Heart left ventricle (tissue), 16 donors: ENCODE data around the gene C1orf21. TPM values are rescaled to one million over a fixed set of nuclear protein-coding genes. Genes with fewer than 3 reads are reported as not detected.

Source experiments
- ATAC-seq, 4 donors: fragments of 200-7000 bp; cut with Tn5 transposase; one replicate each; pipeline ENCODE4 v1.9.1; 2020 to 2022; ENCODE audit warnings: moderate library complexity in 4 of 4, mild to moderate bottlenecking in 3 of 4, moderate number of reproducible peaks in 1 of 4
- DNase-seq, 5 donors: peaks; one replicate each; pipeline ENCODE4 v3.0.0-alpha.2; 2020
- H3K27ac ChIP-seq, 12 donors: fragments of 200-600 bp; sonication (generic) in 4 of 12; one replicate each; pipeline versions ENCODE4 v1.5.0 to v1.8.0; 2016 to 2022; ENCODE audit warnings: mild to moderate bottlenecking in 2 of 12
- H3K27me3 ChIP-seq, 9 donors: fragments of 200-600 bp; sonication (generic) in 2 of 9; one replicate each; pipeline versions ENCODE4 v1.5.1 to v1.8.0; 2016 to 2022; ENCODE audit warnings: mild to moderate bottlenecking in 3 of 9
- H3K36me3 ChIP-seq, 9 donors: fragments of 200-600 bp; sonication (generic) in 2 of 9; one replicate each; pipeline versions ENCODE4 v1.5.0 to v1.8.0; 2018 to 2022; ENCODE audit warnings: mild to moderate bottlenecking in 2 of 9
- H3K4me1 ChIP-seq, 12 donors: fragments of 200-600 bp; sonication (generic) in 4 of 12; one replicate each; pipeline versions ENCODE4 v1.5.0 to v1.8.0; 2016 to 2022; ENCODE audit warnings: mild to moderate bottlenecking in 3 of 12
- H3K4me3 ChIP-seq, 12 donors: fragments of 200-600 bp; sonication (generic) in 4 of 12; one replicate each; pipeline versions ENCODE4 v1.5.0 to v1.8.0; 2017 to 2022; ENCODE audit warnings: mild to moderate bottlenecking in 9 of 12, moderate library complexity in 4 of 12
- H3K9me3 ChIP-seq, 12 donors: fragments of 200-600 bp; sonication (generic) in 4 of 12; one replicate each; pipeline versions ENCODE4 v1.5.0 to v1.8.0; 2016 to 2022; ENCODE audit warnings: mild to moderate bottlenecking in 1 of 12
- POLR2A ChIP-seq, 2 donors: fragments of 450-650 bp; IDR thresholded peaks; one replicate each; pipeline ENCODE4 v1.6.1; 2017; ENCODE audit warnings: antibody characterized with exemption in 2 of 2, mild to moderate bottlenecking in 2 of 2, moderate library complexity in 2 of 2
- whole genome bisulfite sequencing, 4 donors: extraction: QIAGEN DNeasy Blood & Tissue Kit in 2 of 4; methylation state at CpG; one replicate each; pipeline versions ENCODE4 v1.1.5 to v1.1.7; 2013 to 2018; 5-methylcytosine and 5-hydroxymethylcytosine counted together
- intact Hi-C, 10 donors: fragments of 100-400 bp; cut with DNase I; formaldehyde crosslinking; loops; one replicate each; pipeline versions ENCODE4 v1.11.1 to v1.14.2; 2022
- polyA plus RNA-seq, 2 donors: library from polyadenylated mRNA; stranded (reverse); fragments of 200-250 nt; gene quantifications; one replicate each; pipeline ENCODE4 v1.2.3, GENCODE V29; 2013
- total RNA-seq, 9 donors: library from RNA; depleted of rRNA in 2 of 9; stranded (reverse); fragments of >200 nt in 2 of 9; fragmentation: NEBNext Ultra II Directional in 3 of 9; extraction: Animal tissue kit (Norgen Biotek cat#: 25700) in 3 of 9; gene quantifications; one replicate each; pipeline versions ENCODE4 v1.1.0 to v1.2.4, GENCODE V29; 2016 to 2023
- TF ChIP-seq, protein P1 (sequence below), 12 donors: fragments of 200-600 bp; sonication (generic) in 4 of 12; IDR thresholded peaks; one replicate each; pipeline versions ENCODE4 v1.5.0 to v1.8.0; 2018 to 2022; ENCODE audit warnings: antibody characterized with exemption in 12 of 12, mild to moderate bottlenecking in 5 of 12
- donor health status: ischemic (EF 13 %, LVEDD 7.1; RV severe dilation, severe dysfunction).
- donor health status: healthy with polysubstance abuse.
- donor health status: DM: no; HTN: yes; CAD: no.
- donor health status: DM: no; HTN: no; CAD: no.
- donor health status: ischemic (EF 25% LVEDD 6.9; RV normal size, moderate dysfunction).
- donor health status: ischemic (EF 25% LVEDD 5.7; RV mildly dilated, moderate dysfunction).
- donor health status: healthy.
- donor health status: DM: yes; HTN: yes; CAD: no.
- donor health status: ischemic (EF 35%, LVEDD 5.7; RV mildly dilated, moderate dysfunction).
- donor health status: nonischemic (EF 11% LVEDD 7.7; RV severe dilation, severe dysfunction).
- donor health status: DM: yes; HTN: yes; CAD: no.
- donor health status: PGD.
- donor health status: ischemic (EF 29% LVEDD 5.4; RV normal size, mild dysfunction).
- donor health status: nonischemic (EF 23%, LVEDD 6.1; RV moderate dilation, normal function).

Gene C1orf21
- total and polyA plus RNA-seq, 11 donors: 32.0 to 81.3 (median 68.4) TPM

DNA sequence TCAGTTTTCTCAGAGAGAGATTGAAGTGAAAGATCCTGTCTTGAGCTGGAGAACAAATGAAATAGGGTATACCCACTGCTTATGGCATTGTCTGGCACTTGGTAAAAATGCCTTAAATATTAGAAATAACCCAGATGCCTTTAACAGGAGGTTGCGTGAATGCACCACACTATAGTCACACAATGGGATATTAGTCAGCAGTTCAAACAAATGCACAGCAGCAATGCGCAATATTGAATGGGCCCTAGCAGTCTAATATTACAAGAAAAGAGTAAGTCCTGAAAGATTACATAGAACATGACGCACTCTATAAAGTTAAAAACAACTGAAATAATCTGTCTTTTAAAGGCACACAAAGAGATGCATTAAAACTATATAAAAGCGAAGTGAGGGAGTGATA lies 206.8 kb downstream of the C1orf21 start:
- H3K27me3 ChIP-seq: no peaks in the 10 kb centered on the region
- no peak overlapping the region for H3K4me3 ChIP-seq
- ATAC-seq (no peak), DNase-seq (no peak)
- H3K36me3 ChIP-seq: peaks cover 0 to 35% (median 6%) of the 10 kb centered on the region in 9 donors
- no peak for TF ChIP-seq POLR2A (IDR thresholded peaks at IDR 0.05)
- TF ChIP-seq, protein P1, sequence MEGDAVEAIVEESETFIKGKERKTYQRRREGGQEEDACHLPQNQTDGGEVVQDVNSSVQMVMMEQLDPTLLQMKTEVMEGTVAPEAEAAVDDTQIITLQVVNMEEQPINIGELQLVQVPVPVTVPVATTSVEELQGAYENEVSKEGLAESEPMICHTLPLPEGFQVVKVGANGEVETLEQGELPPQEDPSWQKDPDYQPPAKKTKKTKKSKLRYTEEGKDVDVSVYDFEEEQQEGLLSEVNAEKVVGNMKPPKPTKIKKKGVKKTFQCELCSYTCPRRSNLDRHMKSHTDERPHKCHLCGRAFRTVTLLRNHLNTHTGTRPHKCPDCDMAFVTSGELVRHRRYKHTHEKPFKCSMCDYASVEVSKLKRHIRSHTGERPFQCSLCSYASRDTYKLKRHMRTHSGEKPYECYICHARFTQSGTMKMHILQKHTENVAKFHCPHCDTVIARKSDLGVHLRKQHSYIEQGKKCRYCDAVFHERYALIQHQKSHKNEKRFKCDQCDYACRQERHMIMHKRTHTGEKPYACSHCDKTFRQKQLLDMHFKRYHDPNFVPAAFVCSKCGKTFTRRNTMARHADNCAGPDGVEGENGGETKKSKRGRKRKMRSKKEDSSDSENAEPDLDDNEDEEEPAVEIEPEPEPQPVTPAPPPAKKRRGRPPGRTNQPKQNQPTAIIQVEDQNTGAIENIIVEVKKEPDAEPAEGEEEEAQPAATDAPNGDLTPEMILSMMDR (IDR thresholded peaks at IDR 0.05): no peak
- peaks cover 0 to 27% (median 11%) of the 10 kb centered on the region in 12 donors for H3K4me1 ChIP-seq
- no peak overlapping the region for H3K27ac ChIP-seq
- no peaks in the 10 kb centered on the region for H3K9me3 ChIP-seq
- 84 to 97% (median 87%) methylated on average over 4 of the region's 4 CpGs for WGBS, 4 donors
- intact Hi-C loops: no loop called here

DNA sequence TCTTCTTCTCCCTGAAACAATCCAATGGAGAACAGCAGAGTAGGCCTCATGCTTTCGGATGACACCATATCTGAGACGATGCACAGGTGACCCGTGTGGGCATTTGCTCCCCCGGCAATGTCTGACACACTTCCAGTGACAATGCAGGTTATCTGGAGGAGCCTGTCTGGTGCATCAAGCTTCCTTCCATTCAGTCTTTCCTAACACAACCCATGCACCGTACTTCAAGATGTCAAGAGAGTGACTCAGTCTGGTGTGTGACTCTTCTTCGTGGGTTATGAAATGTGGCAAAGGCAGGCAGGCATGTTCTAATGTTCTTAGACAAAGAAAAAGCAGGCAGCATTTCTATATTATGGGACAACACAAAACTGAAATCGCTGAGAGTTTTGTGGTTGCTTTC lies 208.8 kb downstream of the C1orf21 start:
- TF ChIP-seq POLR2A (IDR thresholded peaks at IDR 0.05): no peak
- intact Hi-C loops: no loop called here
- ATAC-seq: no peak
- Histone ChIP-seq H3K4me3 (no peak overlapping the region), H3K36me3 (peaks cover 0 to 46% (median 9%) of the 10 kb centered on the region in 9 donors), H3K9me3 (no peaks in the 10 kb centered on the region), H3K27me3 (no peaks in the 10 kb centered on the region), H3K4me1 (peaks cover 0 to 19% (median 9%) of the 10 kb centered on the region in 12 donors), H3K27ac (no peak overlapping the region)
- 83 to 92% (median 90%) methylated on average over 7 of the region's 7 CpGs for WGBS, 4 donors
- no peak for DNase-seq

DNA sequence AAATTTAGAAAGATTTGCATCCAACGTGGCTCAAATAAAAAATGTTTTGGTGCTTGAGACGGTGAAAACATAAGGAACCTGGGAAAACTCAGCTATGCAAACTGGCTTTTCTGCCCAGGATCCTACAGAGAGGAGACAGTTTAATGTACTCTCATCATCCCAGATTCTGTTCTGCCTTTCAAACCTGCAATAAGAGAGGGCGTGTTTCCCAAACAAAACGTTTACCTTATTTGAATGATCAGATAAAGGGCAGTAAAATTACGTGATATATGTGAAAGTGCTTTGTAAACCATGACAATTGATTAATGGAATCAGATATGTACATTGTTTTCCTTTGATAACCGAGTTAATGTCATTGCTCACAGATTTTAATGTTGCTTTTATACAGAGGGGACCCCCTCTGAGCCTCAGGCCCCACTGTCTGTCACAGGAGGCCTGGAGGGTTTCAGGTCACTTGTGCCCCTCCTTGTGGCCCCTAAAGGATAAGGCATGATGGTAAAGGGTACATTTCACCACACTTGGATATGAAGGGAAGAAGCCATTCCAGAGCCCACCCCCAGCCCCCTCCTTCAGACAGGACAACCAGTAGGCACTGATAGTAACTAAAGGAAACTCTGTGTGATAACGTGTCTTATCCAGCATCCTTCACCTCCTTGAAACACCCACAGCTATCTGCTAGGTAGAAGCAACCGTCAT lies 210.3 kb downstream of the C1orf21 start:
- ATAC-seq (peak in 1 of 4 donors; percentile 13), DNase-seq (no peak)
- peaks cover 0 to 19% (median 9%) of the 10 kb centered on the region in 12 donors for H3K4me1 ChIP-seq
- TF ChIP-seq, protein P1 (IDR thresholded peaks at IDR 0.05): no peak
- no peak for TF ChIP-seq POLR2A (IDR thresholded peaks at IDR 0.05)
- H3K27me3 ChIP-seq: no peaks in the 10 kb centered on the region
- 75 to 80% (median 80%) methylated on average over 8 of the region's 8 CpGs for WGBS, 4 donors
- intact Hi-C loops: no loop called here
- H3K9me3 ChIP-seq: no peaks in the 10 kb centered on the region
- H3K4me3 ChIP-seq: no peak overlapping the region
- no peak overlapping the region for H3K27ac ChIP-seq
- H3K36me3 ChIP-seq: peaks cover 0 to 43% (median 3%) of the 10 kb centered on the region in 9 donors

DNA sequence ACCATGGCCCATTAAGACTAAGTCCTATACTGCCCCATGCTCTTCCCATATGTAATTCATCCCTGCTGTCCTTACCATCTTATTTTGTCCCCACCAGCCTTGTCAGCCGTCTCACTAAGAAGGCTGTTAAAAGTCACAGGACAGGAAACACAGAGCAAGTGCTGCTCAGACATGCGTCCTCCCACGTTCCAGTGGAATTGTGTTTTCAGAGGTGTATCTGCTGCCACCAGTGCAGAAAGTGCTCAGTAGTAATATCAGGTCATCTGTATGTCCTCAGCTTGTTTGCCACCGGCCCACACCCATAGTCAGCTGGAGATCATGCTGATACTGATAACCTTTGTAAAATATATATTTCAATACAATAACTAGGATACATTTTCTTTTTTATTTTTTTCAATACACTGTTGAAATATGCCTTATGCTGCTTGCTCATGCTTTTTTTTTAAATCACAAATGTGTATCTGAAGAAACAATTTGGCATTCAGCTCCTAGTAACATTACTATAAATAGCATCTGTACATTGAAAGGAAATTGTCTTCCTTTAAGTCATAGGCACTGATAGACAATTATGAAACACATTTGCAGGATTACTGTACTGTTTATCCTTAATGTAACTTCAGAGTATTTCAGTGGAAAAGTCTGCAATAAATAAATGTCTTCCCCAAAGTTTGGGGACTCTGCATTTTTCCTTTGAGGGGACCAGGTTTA lies 211.0 kb downstream of the C1orf21 start:
- Histone ChIP-seq H3K27me3 (no peaks in the 10 kb centered on the region), H3K4me3 (no peak overlapping the region), H3K9me3 (no peaks in the 10 kb centered on the region), H3K27ac (no peak overlapping the region), H3K36me3 (peaks cover 0 to 42% (median 3%) of the 10 kb centered on the region in 9 donors), H3K4me1 (peaks cover 0 to 19% (median 9%) of the 10 kb centered on the region in 12 donors)
- TF ChIP-seq, protein P1 (IDR thresholded peaks at IDR 0.05): no peak
- no peak for TF ChIP-seq POLR2A (IDR thresholded peaks at IDR 0.05)
- intact Hi-C loops: no loop called here
- ATAC-seq (peak; percentile 26 to 65 (median 46)), DNase-seq (no peak)
- WGBS, 4 donors: 26 to 39% (median 37%) methylated on average over 4 of the region's 4 CpGs
